ENCODE data around the gene CHST13. TPM values are rescaled to one million over a fixed set of nuclear protein-coding genes. Genes with fewer than 3 reads are reported as not detected.

Gene CHST13
- total RNA-seq, 1 donor, result 0.09 TPM

- TF ChIP-seq CTCF (IDR thresholded peaks at IDR 0.05; ENCODE audit: insufficient read depth, low read length), result no peak
- no peak for DNase-seq (ENCODE audit: low read depth)
- H3K4me3 ChIP-seq (ENCODE audit: low read depth, low read length), result no peak overlapping the region
These were observed 46.2 kb downstream of the CHST13 start for GRCh38 chr3:126570103-126570541.

- no peak for TF ChIP-seq CTCF (IDR thresholded peaks at IDR 0.05; ENCODE audit: insufficient read depth, low read length)
- H3K4me3 ChIP-seq (ENCODE audit: low read depth, low read length), result no peak overlapping the region
- DNase-seq (ENCODE audit: low read depth), result no peak
These were observed 47.1 kb downstream of the CHST13 start for GRCh38 chr3:126571078-126571477.

GRCh38 chr3:126573492-126574117 is 49.6 kb downstream of the CHST13 start:
- no peak for TF ChIP-seq CTCF (IDR thresholded peaks at IDR 0.05; ENCODE audit: insufficient read depth, low read length)
- H3K4me3 ChIP-seq (ENCODE audit: low read depth, low read length), result no peak overlapping the region
- no peak for DNase-seq (ENCODE audit: low read depth)

- no peak overlapping the region for H3K4me3 ChIP-seq (ENCODE audit: low read depth, low read length)
- DNase-seq (ENCODE audit: low read depth), result no peak
- TF ChIP-seq CTCF (IDR thresholded peaks at IDR 0.05; ENCODE audit: insufficient read depth, low read length), result no peak
These were observed 53.3 kb downstream of the CHST13 start for GRCh38 chr3:126577261-126577660.

- no peak for DNase-seq (ENCODE audit: low read depth)
- TF ChIP-seq CTCF (IDR thresholded peaks at IDR 0.05; ENCODE audit: insufficient read depth, low read length), result no peak
- no peak overlapping the region for H3K4me3 ChIP-seq (ENCODE audit: low read depth, low read length)
These were observed 54.7 kb downstream of the CHST13 start for GRCh38 chr3:126578702-126579101.

GRCh38 chr3:126580746-126581145 is 56.8 kb downstream of the CHST13 start:
- no peak for TF ChIP-seq CTCF (IDR thresholded peaks at IDR 0.05; ENCODE audit: insufficient read depth, low read length)
- H3K4me3 ChIP-seq (ENCODE audit: low read depth, low read length), result no peak overlapping the region
- no peak for DNase-seq (ENCODE audit: low read depth)

GRCh38 chr3:126581569-126581968 is 57.6 kb downstream of the CHST13 start:
- no peak for TF ChIP-seq CTCF (IDR thresholded peaks at IDR 0.05; ENCODE audit: insufficient read depth, low read length)
- H3K4me3 ChIP-seq (ENCODE audit: low read depth, low read length), result no peak overlapping the region
- DNase-seq (ENCODE audit: low read depth), result no peak

Measured in fibroblast of the aortic adventitia (primary cell).